NCI-H524 treated with DMSO at 0.1 percent for 48 hours (cell line): Measurements from ENCODE around the gene EPB41L4B.

Experiments used
- DNase-seq: peaks from one replicate; lab custom pipeline; 2025; lab: John Stamatoyannopoulos, UW

The EPB41L4B gene

DNA sequence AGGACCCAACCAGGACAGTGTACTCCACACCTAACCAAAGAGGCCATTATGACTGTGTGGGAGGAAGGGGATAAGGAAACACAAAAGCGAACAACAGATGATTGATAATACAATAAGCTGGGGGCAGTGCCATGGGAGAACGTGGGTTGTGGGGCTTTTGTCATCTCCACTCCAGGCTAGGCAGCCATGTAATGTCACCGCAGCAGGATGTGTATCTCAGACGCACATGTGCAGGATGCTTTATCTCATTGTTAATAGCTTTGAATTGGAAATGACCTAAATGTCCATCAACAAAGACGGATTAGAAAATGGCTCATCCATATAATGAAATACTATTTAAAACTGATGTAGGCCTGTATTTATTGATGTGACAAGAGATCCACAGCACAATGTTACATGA lies 51.0 kb downstream of the EPB41L4B start:
- no peak for DNase-seq

DNA sequence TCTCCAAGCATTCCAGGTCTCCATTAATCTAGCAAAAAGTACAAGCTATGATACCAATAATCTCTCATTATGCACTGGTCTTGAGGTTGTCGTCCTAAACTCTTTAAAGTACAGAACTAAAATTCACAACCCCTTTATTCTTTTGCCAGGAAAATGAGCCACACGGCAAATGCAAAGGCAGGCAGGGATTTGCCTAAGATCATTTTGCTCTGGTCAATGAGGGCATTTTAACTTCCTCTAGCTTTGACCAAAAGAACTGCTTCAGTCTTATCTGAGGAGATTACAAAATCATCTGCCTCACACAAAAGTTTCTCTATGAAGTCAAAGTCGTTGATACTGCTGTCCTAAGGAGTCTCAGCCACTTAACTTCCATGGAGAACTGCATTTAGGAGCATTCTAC lies 51.8 kb downstream of the EPB41L4B start:
- DNase-seq, result no peak

DNA sequence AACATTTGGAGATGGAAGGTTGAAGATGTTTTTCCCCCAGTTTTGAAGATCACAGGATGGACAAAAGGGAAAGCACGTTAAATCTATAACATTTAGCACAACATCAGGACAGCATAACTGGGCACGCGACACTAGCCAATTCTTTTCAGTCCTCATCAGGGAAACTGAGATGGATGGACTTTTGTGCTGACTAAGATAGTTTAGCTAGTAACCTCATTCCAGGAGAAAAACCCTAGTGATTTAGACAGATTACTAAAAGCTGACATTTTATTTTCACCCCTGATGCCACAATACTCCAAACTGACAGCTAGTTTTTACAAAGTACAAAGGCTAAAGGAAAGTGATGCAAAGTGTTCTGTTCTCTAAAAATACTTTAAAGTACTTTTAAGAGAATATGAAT lies 53.3 kb downstream of the EPB41L4B start:
- no peak for DNase-seq

DNA sequence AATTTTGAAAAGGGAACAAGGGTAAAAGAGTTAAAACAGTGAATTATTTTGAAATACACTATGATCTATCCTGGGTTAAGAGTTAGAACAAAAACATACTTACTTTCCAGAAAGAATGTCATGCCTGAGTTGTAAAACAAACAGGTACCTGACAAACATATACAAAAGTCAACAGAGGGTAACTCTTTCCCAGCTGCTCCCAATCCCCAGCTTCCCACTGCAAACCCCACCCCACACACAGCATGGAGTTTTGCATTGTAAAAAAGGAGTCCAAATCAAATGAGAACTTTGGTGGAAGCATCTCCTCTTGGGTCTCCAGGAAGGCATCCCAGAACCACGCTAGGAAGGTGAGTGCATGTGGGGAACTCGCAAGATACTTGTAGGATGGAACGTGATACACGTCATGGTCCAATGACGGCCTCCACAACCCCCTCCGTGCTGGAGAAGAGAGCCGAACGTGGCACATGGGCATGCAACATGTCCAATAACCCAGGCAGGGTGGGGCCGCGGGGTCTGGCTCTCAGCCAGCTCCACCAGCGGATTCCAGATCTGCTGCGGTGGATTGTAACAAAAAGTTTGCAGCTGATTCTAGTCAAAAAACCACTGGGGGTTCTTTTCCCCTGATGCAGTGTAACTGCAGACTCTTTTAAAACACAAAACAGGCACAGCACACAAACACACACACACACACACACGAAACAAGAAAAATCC lies 55.8 kb downstream of the EPB41L4B start:
- peak; percentile 49 for DNase-seq

DNA sequence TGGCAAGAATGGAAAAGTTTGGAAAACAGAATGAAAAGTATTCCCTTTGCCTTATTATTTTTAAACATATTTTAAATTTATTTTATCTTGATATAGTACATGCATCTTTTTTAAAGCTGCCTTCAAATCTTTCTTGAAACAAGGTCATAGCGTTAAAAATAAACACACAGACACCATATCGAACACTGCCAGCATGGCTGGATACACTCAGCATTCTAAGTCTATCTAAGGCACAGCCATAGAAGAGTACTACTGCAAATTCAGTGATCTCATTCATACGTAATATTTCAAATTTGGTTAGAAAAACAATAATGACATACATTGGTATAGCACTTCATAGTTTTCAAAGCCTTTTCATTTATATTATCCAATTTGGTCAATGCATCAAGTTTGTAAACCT lies 57.5 kb downstream of the EPB41L4B start:
- no peak for DNase-seq

DNA sequence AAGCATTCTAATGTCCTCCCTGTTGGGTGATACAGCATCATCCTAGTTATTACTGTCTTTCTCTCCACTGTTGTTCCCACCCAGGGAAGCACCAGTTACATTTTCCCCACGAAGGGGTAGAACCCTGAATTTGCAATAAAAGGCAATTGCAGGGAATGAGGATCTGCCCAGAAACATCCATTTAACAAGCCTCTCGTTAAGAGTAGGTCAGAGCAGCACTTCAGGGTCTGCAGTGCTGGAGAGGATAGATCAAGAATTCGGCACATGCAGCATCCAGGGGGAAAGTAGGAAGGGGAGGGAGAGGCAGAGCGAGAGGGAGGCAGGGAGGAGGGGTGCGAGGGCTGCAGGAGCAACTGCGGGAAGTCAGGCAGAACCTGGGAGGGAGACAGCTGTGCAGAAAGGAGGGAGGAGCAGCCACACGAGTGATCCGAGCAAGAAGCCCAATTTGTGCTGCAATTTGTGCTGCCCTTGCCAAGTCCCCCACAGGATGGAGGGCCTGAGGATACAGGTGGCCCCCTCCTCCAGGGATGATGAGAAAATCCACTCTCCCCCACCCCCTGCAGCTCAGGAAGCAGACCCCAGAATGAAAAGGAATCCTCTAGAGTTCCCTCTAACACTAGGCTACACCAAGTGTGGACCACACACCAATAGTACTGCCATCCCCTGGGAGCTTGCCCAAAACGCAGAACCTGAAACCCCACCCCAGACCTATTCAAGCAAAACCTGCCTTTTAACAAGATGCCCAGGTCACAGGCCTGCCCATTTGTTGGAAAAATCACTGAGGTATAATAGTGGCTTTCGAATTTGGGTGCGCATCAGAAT lies 62.2 kb downstream of the EPB41L4B start:
- DNase-seq, result peak; percentile 64

DNA sequence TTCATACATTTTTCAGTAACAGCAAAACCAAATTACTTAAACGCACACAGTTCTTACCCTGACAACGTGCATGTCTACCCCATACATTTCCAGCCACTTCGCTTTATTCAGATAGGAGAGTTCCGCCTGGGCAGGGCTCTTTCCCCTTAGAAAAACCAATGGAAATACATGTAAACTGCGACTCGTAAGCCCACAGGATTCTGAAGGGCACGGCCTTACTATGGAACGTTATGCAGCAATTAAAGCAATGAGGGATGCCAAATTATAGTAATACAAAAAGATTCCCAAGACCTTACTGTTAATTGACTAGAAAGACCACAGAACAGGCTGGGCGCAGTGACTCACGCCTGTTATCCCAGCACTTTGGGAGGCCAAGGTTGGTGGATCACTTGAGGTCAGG lies 64.5 kb downstream of the EPB41L4B start:
- DNase-seq, result no peak

DNA sequence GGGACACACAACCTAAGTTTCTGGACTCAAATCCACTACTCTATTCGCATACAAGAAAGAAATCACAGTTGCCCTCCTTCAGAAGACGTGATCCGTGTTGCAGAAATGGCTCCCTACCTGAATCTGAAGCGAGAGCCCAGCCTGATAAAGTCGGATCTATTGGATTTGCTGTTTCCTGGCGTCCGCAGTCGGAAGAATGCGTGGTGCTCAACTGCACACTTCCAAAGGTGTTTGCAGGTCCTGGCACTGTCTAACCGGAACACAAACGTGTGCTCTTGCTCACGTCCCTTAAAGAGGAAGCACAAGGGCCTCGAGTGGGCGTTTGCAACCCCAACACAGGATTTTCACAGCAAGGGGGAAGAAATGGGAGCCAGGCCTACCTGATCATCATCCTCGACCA lies 65.5 kb downstream of the EPB41L4B start:
- no peak for DNase-seq

DNA sequence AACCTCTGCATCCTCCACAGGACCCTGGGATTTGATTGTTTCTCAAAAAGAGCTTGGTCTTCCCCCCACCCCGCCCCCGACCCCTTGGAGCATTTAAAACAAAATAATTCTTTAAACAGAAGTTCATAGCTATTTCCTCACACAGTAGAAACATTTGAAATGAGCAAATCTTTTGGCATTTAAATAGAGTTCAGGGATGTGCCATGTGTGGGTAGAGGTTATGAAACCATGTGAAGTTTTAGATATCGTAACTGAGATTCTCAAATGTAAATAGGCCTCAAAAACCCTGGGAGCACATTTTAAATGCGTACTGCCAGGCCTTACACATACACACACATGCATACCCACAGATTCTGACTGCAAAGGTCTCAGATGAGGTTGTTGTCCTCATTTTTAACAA lies 66.5 kb downstream of the EPB41L4B start:
- no peak for DNase-seq

DNA sequence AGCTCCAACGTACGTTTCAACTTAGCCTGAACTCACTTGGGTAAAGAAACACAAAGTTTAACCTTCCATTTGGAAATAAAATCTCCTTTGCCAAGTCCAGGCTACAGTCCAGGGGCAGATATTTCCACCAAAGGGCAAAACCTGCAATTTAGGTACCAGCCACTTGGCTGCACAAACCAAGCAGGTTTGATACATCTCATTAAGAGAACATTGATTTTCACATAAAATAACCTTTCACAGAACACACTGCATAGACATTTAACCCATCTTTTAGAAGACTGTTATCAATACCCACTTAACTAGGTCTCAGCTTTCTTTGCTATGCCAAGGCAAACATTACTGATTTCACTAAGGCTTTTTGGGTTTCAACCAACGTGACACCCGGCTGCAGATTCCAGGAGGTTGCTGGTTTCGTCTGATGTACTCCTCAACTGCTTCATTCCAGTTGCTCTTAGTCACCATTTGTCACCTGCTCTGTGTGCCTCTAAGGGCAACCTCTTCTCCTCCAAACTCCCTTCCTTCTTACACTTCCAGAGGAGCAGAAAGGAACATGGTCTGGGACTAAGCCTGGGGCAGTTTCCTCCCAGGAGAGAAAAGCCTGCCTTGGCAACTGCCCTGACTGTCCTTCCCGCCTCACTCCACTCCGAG lies 67.1 kb downstream of the EPB41L4B start:
- no peak for DNase-seq

DNA sequence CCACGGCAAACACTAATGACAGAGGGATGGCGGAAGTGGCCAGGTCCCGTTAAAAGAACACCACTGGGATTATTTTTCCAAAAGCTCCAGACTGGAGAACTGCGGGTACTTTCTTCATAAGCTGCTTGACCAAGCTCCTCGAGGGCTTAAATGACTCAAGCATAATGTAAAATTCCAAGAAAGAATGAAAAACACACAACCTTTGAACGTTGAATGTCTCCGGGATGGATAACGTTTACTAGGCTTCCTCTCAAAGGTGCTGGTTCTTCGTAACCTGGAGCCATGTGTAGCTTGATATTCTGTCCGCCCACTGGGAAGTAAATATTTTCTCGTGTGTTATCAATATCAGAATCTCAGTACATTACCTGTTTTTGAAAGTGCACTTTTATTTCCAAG lies 67.6 kb downstream of the EPB41L4B start:
- DNase-seq, result no peak

DNA sequence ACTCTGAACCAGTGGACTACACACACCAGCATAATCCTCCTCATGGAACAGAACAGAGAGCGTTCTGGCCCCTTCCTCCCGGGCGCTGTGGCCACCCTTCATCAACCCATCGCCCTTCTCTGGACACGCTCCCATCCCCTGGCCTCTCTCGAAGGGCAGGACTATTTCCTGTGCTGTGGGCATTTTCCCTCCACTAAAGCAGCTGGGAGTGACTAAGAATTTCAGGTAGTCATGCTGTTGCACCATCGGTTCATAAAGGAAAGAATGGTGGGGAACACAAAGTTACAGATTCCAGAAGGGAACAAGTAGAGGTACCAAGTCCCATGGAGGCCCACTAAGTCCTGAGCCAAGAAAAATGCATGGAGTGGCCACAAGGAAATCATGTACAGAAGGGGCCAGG lies 68.6 kb downstream of the EPB41L4B start:
- DNase-seq, result no peak

DNA sequence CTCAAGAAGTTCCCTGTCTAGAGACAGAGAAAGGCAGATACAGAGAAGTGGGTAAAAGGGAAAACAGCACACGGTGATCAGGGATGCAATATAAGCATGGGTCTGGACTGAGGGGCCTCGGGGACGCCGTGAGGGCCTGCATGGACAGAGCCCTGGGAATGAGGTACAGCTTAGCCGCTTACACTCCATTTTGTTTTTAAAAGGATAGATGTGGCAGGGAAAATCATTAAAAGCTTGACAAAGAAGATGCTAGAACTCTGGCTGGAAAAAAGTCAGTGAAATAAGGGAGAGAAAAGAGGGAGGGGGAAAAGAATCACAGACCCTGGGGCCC lies 69.1 kb downstream of the EPB41L4B start:
- no peak for DNase-seq

DNA sequence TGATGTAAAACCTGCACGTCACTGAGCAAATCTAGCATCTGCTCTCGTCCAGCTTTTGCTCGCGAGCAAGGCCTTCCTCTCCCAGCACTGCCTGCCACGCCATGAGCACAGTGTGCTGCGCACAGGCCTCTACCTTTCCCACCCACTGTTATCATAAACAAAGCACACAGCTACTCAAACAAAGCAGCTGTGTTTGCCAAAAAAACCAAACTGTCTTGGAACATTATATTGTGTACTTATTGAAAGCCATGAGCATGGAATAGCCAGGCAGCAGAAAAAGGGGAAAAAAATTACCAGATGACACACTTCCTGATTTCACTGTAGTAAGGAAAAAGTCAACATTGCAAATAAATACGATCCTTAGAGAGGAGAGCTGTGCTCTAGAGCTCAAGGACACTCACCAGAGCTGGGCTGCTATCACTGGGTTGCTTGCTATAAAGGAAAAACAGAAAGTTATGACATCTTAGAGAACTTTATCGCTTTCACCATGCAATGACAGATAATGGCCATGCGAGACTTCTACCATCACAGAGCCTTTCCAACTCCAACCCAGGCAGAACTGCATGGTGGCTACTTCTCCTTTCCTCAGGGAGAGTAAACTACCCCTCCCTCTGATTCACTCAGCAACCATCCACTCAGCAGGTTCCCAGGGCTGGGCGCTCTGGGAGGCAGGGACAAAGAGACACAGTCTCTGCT lies 69.6 kb downstream of the EPB41L4B start:
- no peak for DNase-seq

DNA sequence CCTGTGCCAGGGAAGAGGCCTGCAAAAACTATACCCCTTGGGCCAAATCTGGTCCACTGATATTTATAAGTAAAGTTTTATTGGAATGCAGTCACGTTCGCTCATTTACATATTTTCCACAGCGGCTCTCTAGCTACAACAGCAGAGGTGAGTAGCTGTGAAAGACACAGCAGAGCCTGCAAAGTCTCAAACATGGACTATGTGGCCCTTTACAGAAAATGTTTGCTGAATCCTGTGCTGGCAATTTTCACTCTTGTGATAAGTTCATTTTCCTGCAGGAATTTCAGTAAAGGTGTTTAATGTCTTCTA lies 70.1 kb downstream of the EPB41L4B start:
- DNase-seq, result no peak

DNA sequence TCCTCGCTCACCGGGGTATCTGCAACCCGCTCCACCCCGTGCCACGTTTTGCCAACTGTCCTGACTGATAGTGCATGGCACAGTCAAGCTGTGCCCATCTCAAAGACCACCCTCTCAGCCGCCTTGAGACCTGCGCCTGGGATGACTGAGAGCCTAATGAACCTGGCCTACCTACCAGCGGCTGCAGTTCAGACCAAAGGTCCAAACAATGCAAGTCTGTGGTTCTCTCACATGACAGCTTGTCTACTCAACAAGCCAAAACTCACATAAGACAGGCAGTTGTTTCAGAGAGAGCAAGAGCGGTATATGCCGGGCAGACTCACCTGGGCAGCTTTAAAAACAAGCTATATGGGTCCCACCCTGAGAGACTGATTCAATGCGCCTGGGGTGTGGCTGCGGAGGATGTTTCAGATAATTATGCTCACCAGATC lies 70.5 kb downstream of the EPB41L4B start:
- no peak for DNase-seq

DNA sequence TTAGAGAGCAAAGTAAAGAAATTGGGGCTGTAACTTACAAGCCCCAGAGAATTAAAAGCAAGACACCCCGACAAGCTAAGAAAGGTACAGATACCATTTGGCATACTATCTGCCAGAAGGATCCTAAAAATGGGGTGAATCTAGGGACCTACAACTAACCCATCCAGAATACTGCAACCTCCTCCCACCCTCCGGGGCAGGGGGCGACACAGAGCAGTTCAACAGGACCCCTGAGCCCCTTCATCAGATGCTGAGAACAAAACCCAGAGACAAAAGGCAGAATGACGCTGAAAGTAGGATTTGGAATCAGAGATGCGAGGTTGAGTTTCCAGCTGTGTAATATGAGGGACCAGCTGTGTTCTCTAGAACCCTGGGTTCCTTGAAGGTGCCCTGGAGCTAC lies 71.2 kb downstream of the EPB41L4B start:
- DNase-seq, result no peak

DNA sequence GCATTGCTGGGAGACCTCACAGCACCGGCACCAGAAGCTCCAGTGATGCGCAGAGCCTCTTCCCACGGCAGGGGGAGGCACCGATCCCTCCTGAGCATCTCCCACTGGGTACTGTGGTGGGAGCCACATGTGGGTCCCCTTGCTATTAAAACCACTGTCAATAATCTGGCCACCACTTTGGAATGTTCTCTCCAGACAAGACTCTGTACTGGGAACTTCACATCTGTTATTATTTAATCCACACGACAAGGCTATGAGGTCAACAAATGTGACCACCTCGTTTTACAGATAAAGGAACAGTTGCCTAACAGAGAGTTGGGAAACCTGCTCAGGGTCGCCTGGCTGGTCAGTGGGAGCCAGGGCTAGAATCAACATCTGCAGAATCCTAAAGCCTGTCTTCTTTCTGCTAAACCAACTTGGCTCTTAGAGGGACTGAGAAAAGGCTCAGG lies 72.7 kb downstream of the EPB41L4B start:
- no peak for DNase-seq

DNA sequence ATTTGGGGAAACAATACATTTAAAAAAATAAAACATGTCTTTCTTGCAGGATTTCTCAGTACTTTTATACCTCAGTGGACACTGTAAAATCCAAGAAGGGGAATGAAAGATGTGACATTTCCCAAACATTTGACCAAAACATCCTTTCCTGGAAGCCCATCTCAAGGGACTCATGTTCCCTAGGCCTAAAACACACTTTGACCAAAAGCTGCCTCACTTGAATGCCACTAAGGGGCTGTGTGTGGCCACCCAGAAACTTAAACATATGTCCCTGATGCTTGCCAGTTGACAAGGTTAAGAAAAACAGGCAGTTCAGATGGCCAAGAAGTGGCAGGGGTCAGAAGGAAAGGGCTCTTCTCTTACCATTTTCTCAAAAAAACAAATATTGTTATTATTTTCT lies 73.6 kb downstream of the EPB41L4B start:
- DNase-seq, result no peak

DNA sequence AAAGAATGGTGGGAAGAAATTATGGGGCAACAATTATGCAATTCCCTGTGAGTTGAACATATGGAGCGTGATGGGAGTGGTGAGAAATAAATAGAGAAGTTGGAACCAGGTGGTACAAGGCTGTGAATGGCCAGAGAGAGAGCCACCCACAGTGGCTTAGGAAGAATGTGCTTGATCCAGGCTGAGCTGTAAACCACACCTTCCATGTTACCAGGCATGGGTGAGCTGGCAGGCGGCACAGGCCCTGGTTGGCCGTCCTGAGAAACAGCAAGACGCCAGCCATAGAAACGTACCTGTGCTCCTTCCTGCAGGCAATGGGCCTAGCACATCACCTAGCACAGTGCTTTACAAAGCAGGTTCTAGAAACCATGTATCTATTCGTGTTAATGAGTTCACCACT lies 74.3 kb downstream of the EPB41L4B start:
- no peak for DNase-seq

DNA sequence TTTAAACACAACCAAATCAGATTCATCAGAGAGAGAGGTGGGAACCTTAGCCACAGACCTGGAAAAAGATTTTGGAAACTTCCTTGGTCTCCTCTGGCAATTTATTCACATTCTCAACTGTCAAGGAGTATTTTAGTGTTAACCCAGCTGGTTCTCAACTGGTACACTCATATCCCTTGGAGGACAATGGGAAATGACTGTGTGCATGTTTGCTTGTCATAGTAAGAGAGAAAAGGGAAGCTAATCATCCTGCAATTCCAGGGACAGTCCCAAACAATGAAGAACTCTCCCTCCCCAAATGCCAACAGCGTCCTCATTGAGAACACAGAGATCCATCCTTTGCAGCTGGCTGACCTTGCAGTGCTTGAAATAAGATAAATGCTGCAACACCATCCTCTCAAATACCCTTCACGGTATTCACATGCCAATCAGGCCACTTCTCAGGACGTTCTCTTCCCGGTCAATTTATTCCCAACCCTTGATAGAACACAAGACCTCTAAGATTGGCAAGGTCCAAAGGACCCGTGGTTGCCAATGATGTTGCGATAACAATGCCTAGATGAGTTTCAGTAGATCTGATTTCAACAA lies 75.5 kb downstream of the EPB41L4B start:
- no peak for DNase-seq
